Uterus (tissue), 2 donors: ENCODE measurements around the gene LXN.
"Not testable (repeated sequence)": the region's sequence is repeated elsewhere in the genome, so short reads cannot be mapped to it uniquely, and the experiment has no call there.

Experiments
- CTCF ChIP-seq, 4 experiments: fragments of 200-600 bp in 2 of 4; fragments of 450-650 bp in 2 of 4; sonication (generic) in 2 of 4; IDR thresholded peaks; one replicate each; pipeline ENCODE4 v1.5.1; 2016 to 2019; ENCODE audit warnings: antibody characterized with exemption in 4 of 4, mild to moderate bottlenecking in 2 of 4, moderate library complexity in 1 of 4
- POLR2A ChIP-seq, 2 donors: fragments of 450-650 bp; IDR thresholded peaks; one replicate each; pipeline ENCODE4 v1.6.1; 2016; ENCODE audit warnings: antibody characterized with exemption in 2 of 2, mild to moderate bottlenecking in 1 of 2, moderate library complexity in 1 of 2

GRCh38 chr3:158693866-158694456, 21.5 kb upstream of the LXN start:
- TF ChIP-seq CTCF, POLR2A (IDR thresholded peaks at IDR 0.05): not testable (repeated sequence)
